OCI-LY3 (cell line): ENCODE results near the gene HSPA12B.

Experiments used
- H2AFZ ChIP-seq: fragments of 200-600, 300-600 bp; shearing (Covaris generic); 2 replicates; pipeline ENCODE4 v1.6.0; 2014; ENCODE audit warnings: antibody characterized with exemption, low read depth, low read length
- H3K27ac ChIP-seq: fragments of 200-600, 300-600 bp; sonication (generic); 2 replicates; pipeline ENCODE4 v1.5.1; 2014; ENCODE audit warnings: mild to moderate bottlenecking, low read length, moderate library complexity, mixed read lengths
- H3K27me3 ChIP-seq: fragments of 200-600, 300-600 bp; sonication (generic); 2 replicates; pipeline ENCODE4 v1.6.1; 2014; ENCODE audit warnings: low read depth, low read length, mixed read lengths
- H3K36me3 ChIP-seq: fragments of 200-600, 300-600 bp; sonication (generic); replicated peaks from 2 replicates; pipeline ENCODE3; 2014; ENCODE audit warnings: low read depth, low read length, mixed read lengths
- H3K4me1 ChIP-seq: fragments of 300-600, 200-600 bp; sonication (generic); 2 replicates; pipeline ENCODE4 v1.6.1; 2014; ENCODE audit warnings: low read length, mixed read lengths
- H3K4me2 ChIP-seq: fragments of 200-600, 300-600 bp; sonication (generic); 2 replicates; pipeline ENCODE4 v1.6.1; 2014; ENCODE audit warnings: low read length, mixed read lengths
- H3K4me3 ChIP-seq: fragments of 300-600, 200-600 bp; sonication (generic); 2 replicates; pipeline ENCODE4 v1.5.1; 2014; ENCODE audit warnings: antibody characterized with exemption, mild to moderate bottlenecking, low read length, moderate library complexity
- H3K79me2 ChIP-seq: fragments of 300-600, 200-600 bp; shearing (Covaris generic); 2 replicates; pipeline ENCODE4 v1.6.1; 2014; ENCODE audit warnings: mild to moderate bottlenecking, low read length, mixed read lengths
- H3K9ac ChIP-seq: fragments of 300-600, 200-600 bp; shearing (Covaris generic); 2 replicates; pipeline ENCODE4 v1.6.0; 2014; ENCODE audit warnings: mild to moderate bottlenecking, low read length, moderate library complexity
- H3K9me3 ChIP-seq: fragments of 200-600, 300-600 bp; shearing (Covaris generic); 2 replicates; pipeline ENCODE4 v1.6.1; 2014; ENCODE audit warnings: low read length, mixed read lengths; ENCODE audit not compliant: insufficient read depth
- H4K20me1 ChIP-seq: fragments of 200-600, 300-600 bp; sonication (generic); 2 replicates; pipeline ENCODE4 v1.6.1; 2016; ENCODE audit warnings: low read length, mixed read lengths; ENCODE audit not compliant: insufficient read depth
- EZH2phosphoT487 ChIP-seq: fragments of 200-600 bp; shearing (Covaris generic); IDR thresholded peaks from 2 replicates; pipeline ENCODE4 v1.6.1; 2018; ENCODE audit warnings: antibody characterized with exemption, mixed run types, low read depth
- TF ChIP-seq, protein P1 (sequence below): fragments of 200-600, 300-600 bp; sonication (generic); IDR thresholded peaks from 2 replicates; pipeline ENCODE4 v1.5.1; 2014; ENCODE audit warnings: antibody characterized with exemption, low read length, low read depth

HSPA12B gene

DNA sequence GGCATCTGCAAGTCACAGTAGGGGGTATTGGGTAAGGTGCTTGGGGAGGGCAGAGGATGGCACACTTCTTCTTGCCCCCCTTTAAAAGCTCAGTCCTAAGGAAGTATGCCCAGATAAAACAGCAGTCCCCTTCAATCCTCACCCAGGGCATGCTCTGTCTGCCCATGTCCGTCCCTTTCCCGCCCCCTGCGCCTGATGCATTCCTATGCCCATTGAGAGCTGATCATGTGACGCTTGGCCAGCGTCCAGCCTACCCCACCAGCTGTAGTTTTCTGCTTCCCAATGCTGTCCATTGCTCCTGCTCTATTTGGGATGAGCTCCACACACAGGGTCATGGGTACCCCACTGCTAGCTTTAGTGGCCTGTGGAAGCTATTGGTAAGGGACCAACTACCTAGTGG, 28.4 kb upstream of the HSPA12B start:
- Histone ChIP-seq H3K4me2 (no peak overlapping the region), H3K9ac (no peak overlapping the region), H4K20me1 (no peaks in the 10 kb centered on the region), H3K36me3 (no peaks in the 10 kb centered on the region), H3K4me1 (no peaks in the 10 kb centered on the region), H3K27me3 (peaks cover 4% of the 10 kb centered on the region; the same call in 1 of the 2 replicates), H3K79me2 (no peaks in the 10 kb centered on the region), H2AFZ (no peak overlapping the region), H3K27ac (no peak overlapping the region), H3K4me3 (no peak overlapping the region), H3K9me3 (no peaks in the 10 kb centered on the region)
- TF ChIP-seq EZH2phosphoT487: no peak
- TF ChIP-seq, protein P1, sequence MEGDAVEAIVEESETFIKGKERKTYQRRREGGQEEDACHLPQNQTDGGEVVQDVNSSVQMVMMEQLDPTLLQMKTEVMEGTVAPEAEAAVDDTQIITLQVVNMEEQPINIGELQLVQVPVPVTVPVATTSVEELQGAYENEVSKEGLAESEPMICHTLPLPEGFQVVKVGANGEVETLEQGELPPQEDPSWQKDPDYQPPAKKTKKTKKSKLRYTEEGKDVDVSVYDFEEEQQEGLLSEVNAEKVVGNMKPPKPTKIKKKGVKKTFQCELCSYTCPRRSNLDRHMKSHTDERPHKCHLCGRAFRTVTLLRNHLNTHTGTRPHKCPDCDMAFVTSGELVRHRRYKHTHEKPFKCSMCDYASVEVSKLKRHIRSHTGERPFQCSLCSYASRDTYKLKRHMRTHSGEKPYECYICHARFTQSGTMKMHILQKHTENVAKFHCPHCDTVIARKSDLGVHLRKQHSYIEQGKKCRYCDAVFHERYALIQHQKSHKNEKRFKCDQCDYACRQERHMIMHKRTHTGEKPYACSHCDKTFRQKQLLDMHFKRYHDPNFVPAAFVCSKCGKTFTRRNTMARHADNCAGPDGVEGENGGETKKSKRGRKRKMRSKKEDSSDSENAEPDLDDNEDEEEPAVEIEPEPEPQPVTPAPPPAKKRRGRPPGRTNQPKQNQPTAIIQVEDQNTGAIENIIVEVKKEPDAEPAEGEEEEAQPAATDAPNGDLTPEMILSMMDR: no peak

DNA sequence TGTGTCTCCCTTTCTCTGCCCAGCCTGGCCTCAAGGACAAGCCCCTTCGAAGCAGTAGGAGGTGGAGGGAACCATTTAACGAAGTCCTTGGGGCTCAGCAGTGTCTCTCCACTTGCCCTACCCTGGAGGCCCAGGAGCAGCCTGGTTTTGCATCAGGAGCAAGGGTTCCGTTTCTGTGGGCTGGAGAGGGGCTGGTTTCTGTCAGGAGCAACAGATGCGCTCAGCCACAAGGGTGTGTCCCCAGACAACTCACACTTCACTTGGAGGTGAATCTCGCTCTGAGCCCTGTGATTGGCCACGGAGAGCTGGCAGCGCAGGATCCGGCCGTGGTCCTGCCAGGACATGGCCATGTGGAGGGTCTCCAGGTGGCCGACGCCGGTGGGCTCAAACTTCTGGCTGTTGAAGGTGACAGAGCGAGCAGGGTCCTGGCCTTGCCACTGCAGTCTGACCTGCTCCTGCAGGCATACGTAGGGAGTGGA, 27.0 kb upstream of the HSPA12B start:
- H3K27ac ChIP-seq: no peak overlapping the region
- no peak overlapping the region for H3K9ac ChIP-seq
- H3K27me3 ChIP-seq: peaks cover 12% of the 10 kb centered on the region; the same call in 1 of the 2 replicates
- H3K79me2 ChIP-seq: no peaks in the 10 kb centered on the region
- H2AFZ ChIP-seq: no peak overlapping the region
- no peaks in the 10 kb centered on the region for H3K36me3 ChIP-seq
- H3K4me3 ChIP-seq: no peak overlapping the region
- no peak for TF ChIP-seq EZH2phosphoT487
- TF ChIP-seq, protein P1: no peak
- H3K9me3 ChIP-seq: no peaks in the 10 kb centered on the region
- no peaks in the 10 kb centered on the region for H3K4me1 ChIP-seq
- H4K20me1 ChIP-seq: no peaks in the 10 kb centered on the region
- H3K4me2 ChIP-seq: no peak overlapping the region

DNA sequence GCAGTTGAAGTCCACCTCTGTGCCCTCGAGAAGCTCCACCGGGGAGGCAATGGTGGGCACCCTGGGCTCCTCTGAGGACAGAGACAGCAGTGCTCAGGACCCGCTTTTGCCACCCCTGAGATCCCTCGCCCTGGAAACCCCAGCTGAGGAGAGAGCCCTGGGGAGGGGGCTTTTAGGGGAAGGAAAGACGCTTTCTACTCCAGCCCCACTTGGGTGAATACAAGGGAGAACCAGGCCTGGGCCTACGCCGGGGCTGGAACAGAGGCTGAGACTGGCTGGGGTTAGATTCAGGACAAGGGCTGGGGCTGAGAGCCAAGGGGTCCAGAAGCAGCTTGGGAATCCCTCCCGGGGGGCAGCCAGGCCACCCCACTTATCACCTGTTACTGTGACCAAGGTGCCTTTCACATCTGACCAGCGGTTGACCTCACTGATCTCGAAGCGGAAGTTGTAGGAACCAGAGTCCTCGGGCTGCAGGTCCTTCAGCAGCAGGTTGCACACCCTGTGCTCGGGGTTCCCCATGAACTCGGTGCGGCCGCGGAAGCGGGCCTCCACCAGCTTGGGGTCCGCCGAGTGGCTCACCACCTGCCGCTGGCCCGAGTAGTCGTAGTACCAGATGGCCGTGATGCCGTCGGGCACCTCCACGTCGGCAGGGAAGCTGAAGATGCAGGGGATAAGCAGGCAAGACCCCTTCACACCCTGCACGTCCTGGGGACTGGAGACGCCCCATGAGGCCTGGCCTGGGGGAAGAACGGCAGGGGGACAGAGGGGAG, 26.3 kb upstream of the HSPA12B start:
- TF ChIP-seq, protein P1: no peak
- no peak for TF ChIP-seq EZH2phosphoT487
- H3K4me1 ChIP-seq: no peaks in the 10 kb centered on the region
- H3K27ac ChIP-seq: no peak overlapping the region
- H3K9me3 ChIP-seq: no peaks in the 10 kb centered on the region
- H2AFZ ChIP-seq: no peak overlapping the region
- no peaks in the 10 kb centered on the region for H3K36me3 ChIP-seq
- H4K20me1 ChIP-seq: no peaks in the 10 kb centered on the region
- H3K27me3 ChIP-seq: peaks cover 12% of the 10 kb centered on the region; the same call in 1 of the 2 replicates
- no peak overlapping the region for H3K4me2 ChIP-seq
- no peaks in the 10 kb centered on the region for H3K79me2 ChIP-seq
- no peak overlapping the region for H3K4me3 ChIP-seq
- H3K9ac ChIP-seq: no peak overlapping the region

DNA sequence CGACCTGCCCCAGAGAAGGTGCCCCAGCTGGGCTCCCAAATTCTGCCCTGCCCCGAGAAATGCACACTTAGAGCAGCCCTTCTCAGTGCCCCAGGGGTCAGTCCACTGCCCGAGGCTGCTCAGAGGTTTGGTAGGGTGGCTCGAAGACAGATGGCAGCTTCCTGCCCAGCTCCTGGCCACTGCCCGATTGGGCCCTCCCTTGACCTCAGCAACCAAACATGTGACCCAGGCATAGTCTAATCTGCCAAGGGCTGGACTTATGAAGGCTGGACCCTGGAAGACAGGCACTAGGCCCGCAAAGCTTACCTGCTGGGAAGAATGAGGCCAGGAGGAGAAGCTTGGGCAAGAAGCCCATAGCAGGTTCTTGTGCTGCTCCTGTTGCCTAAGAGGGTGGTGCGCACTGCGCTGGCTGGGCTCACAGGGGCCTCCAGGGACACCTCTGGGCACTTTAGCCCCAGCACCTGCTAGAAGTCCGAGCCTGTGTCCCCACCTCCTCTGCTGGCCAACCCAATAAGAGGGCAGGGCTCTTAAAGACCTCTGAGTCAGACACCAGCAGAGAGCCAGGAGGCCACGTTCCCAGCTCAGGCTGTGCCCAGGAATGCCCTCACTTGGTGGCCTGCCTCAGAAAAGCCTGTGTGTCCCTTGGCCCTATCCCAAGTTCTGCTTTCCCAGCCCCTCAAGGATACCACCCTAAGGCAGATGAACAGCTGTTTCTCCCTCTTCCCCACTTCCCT, 25.5 kb upstream of the HSPA12B start:
- H3K36me3 ChIP-seq: no peaks in the 10 kb centered on the region
- no peak overlapping the region for H3K4me3 ChIP-seq
- H3K9ac ChIP-seq: no peak overlapping the region
- H3K79me2 ChIP-seq: no peaks in the 10 kb centered on the region
- no peak overlapping the region for H3K4me2 ChIP-seq
- no peak overlapping the region for H2AFZ ChIP-seq
- no peaks in the 10 kb centered on the region for H3K9me3 ChIP-seq
- no peaks in the 10 kb centered on the region for H3K4me1 ChIP-seq
- H3K27me3 ChIP-seq: peaks cover 12% of the 10 kb centered on the region; the same call in 1 of the 2 replicates
- no peak overlapping the region for H3K27ac ChIP-seq
- no peaks in the 10 kb centered on the region for H4K20me1 ChIP-seq
- TF ChIP-seq EZH2phosphoT487: no peak
- TF ChIP-seq, protein P1: no peak
